Measurements from ENCODE around the gene PTPRB. TPM values are rescaled to one million over a fixed set of nuclear protein-coding genes. Genes with fewer than 3 reads are reported as not detected.
"Not testable (repeated sequence)": the region's sequence is repeated elsewhere in the genome, so short reads cannot be mapped to it uniquely, and the experiment has no call there.

The PTPRB gene
- total RNA-seq, 1 donor from 2014 or later = 169 TPM

DNA sequence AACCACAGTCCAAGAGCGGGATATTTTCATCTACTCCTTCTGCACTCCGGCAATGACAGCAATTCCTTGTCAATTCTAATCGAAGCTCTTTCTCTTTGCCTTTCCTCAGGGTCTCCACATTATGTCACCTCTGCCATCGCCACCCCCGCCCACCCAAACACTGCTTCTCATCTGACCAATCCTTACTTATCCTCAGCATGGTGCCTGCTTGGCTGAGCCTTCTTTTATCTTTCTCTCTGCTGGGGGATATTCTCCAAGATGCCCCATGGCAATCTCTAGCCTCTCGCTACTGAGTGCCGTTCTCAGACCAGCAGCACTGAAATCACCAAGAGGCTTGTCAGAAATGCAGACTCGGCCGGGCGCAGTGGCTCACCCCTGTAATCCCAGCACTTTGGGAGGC lies 100.6 kb downstream of the PTPRB start:
- DNase-seq = no peak

DNA sequence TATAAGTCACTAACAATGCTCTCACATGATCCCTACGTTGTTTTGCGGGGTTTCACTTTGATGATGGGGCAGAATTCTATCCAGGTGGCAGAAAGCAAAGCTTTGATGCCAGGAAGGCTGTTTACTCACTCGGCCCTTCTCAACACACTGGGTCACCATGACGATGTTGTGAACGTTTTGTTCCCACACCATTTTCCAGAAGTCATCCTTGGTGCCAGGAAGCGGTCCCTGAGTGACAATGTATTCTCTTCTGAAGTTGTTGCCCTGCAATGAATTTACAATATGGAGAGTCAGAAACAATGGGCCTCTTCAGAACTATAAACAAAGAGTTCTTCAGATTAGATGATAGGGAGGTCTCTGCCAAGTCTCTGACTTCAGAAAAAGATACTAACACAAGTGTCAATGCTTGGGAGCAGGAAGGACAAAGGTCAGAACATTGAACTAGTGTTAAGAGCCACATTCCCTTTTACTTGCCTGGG lies 101.3 kb downstream of the PTPRB start:
- DNase-seq = peak; percentile 87

DNA sequence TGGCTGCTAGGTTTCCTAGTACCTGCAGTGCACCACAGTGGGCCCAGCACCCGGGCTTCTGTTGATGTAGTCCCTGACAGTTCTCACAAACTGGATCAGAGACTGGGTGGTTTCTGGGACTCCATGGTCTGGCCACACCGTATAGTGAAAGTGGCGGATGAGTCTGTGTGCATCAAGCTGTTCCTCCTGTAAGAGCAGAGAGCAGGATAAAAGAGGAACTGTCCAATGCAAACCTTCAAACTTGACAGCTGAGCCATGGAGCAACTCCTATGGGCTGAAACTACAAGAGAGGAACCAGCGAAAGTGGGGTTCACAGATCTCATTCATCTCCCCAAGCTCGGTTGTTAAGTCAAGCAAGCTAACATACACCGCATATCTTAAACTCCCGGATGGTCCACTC lies 102.8 kb downstream of the PTPRB start:
- DNase-seq = no peak

DNA sequence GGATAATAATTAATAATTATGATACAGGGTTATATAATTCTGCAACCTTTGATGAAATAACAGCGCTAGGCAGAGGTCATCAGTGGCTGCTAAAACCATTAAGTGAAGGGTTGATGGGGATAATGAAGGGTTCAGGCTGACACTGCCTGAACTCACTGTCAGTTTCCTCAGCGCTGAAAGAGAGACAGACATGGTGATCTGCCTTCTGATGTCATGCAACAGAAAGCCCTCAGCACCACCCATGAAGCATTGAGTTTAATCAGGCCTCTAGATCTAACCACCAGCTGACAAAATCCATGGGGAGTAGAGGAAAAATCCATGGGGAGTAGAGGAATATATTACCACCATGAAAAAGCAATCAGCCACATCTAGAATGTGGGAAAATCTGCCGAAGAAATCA lies 107.6 kb downstream of the PTPRB start:
- DNase-seq = no peak

DNA sequence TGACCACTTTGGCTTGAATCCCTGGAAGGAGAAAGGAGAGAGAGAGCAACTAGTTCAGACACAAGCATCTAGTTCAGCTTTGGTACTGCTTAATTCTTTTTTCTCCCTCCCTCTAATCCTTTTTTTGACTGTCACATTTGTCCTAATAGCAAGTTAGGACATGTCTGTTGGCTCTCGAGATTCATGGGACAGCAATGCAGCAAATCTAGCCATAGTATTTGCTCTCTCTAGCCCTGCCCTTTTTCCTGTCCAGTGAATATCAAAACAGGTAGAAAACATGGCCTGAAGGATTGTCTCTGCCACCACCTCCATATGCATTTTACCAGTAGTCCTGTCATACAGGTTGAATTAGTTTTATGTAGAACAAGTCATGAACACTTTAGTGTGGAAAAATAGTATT lies 116.4 kb downstream of the PTPRB start:
- DNase-seq = no peak

DNA sequence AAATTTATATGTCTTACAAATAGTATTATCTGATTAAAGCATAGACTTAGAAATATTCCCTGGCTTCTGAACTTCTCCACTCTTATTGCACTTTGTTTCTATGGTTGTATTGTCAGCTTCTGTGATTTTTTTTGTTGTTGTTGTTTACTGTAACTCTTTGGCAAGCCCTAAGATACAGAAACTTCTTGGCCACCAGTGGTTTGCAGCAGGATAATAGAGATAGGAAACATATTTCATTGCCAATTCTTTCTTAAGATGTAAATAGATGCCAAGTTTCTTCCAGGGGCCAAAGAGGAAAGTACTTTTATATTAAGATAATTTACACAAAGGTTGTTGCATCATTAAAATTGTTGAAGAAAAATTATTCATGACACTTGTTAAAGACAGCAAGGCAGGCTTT lies 123.8 kb downstream of the PTPRB start:
- no peak for DNase-seq

DNA sequence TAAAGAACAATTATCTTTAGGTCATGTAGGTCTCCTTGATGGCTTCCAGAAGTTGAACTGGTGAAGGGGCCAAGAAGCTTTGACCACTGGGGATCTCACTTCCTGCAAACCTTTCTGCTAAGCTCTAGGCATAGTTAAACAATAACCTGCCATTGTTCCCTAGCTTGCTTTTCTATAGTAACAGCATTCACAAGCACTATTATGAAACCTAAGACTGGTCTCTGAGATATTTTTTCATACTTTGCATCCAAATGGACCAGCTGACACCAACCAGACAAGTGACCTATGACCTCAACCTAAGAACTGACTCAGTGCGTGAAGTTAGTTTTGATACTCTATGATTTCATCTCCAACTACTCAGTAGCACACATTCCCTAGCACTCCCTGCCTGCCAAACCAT lies 129.1 kb downstream of the PTPRB start:
- peak; percentile 32 for DNase-seq

DNA sequence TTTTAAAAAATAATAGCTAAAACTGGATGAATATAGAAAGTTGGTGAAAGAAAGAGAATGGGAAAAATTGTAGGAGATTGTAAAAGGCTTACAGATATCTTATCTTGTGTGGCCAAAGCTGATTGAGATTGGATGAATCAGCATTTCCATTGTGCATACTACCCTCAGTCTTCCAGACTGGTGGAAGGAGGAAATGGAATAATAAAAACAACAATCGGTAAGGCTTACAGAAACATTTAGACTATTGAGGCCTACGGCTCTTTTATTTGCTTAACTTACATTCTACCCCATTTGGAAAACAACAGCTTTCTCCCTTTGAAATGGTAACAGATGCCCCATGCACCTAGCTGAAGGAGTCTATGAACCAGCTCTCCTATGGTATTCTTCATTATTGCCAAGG lies 129.8 kb downstream of the PTPRB start:
- DNase-seq = peak; percentile 83

DNA sequence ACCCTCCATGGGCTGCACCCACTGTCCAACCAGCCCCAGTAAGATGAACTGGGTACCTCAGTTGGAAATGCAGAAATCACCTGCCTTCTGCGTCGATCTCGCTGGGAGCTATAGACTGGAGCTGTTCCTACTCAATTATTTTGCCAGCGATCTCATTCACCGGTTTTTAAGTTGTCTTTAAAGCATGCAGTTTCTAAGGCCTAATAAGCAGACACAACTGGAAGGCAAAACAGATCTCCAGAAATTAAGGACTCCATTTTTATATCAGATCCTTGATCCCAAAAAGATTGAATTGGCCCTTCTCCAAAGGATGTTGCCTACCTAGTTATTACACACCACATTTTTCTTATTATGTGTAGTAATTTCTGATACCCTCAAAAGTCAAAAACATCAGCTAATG lies 139.7 kb downstream of the PTPRB start:
- no peak for DNase-seq

DNA sequence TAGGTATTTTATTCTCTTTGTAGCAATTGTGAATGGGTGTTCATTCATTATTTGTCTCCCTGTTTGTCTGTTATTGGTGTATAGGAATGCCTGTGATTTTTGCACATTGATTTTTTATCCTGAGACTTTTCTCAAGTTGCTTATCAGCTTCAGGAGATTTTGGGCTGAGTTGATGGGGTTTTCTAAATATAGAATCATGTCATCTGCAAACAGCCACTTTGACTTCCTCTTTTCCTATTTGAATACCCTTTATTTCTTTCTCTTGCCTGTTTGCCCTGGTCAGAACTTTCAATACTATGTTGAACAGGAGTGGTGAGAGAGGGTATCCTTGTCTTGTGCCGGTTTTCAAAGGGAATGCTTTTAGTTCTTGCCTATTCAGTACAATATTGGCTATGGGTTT lies 144.3 kb downstream of the PTPRB start:
- not testable (repeated sequence) for DNase-seq

DNA sequence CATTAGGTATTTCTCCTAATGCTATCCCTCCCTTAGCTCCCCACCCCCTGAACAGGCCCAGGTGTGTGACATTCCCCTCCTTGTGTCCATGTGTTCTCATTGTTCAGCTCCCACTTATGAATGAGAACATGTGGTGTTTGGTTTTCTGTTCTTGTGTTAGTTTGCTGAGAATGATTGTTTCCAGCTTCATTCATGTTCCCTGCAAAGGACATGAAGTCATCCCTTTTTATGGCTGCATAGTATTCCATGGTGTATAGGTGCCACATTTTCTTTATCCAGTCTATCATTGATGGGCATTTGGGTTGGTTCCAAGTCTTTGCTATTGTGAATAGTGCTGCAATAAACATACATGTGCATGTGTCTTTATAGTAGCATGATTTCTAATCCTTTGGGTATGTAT lies 146.3 kb downstream of the PTPRB start:
- not testable (repeated sequence) for DNase-seq

DNA sequence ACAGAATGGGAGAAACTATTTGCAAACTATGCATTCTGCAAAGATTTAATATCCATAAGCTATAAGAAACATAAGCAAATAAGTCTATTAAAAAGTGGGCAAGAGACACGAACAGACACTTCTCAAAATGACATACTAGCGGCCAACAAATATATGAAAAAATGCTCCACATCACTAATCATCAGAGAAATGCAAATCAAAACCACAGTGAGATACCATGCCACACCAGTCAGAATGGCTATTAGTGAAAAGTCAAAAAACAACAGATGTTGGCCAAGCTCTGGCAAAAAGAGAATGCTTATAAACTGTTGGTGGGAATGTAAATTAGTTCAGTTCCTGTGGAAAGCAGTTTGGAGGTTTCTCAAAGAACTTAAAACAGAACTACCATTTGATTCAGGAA lies 149.8 kb downstream of the PTPRB start:
- no peak for DNase-seq

DNA sequence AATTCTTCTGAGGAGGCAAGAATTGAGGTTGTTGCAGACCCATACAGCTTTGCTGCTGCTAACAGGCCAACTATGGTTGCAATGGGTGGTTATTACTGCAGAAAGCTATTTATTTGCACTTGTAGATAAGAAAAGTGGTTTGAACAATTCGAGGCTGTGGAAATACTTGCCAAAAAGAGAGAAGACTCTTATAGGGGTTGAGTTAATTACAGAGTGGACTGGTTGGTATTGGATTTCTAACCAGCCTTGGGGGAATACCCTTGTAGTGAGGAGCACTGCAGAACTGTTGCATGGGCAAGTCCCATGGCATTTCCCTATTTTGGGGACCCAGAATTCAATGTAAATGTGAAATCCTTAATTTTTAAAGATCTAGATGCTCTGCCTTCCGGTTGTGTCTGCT lies 150.6 kb downstream of the PTPRB start:
- no peak for DNase-seq

DNA sequence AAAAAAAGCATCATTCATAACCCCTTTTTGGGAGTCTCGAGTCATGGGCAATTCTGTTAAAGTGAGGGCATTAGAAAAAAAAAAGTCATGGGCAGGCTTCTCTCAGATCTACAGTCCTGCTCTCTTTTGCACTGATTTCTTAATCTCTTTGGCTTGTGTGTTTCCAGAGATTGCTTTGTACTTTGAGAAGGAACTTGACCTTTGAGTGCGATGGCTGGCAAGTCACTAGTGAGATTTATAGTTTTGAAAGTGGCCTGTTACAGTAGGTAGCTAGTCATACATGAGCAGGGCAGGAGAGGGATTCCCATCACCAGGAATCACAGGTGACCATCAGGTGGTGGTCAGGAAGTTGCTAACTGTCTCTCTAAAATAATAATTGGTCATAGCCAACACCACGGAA lies 151.5 kb downstream of the PTPRB start:
- no peak for DNase-seq

DNA sequence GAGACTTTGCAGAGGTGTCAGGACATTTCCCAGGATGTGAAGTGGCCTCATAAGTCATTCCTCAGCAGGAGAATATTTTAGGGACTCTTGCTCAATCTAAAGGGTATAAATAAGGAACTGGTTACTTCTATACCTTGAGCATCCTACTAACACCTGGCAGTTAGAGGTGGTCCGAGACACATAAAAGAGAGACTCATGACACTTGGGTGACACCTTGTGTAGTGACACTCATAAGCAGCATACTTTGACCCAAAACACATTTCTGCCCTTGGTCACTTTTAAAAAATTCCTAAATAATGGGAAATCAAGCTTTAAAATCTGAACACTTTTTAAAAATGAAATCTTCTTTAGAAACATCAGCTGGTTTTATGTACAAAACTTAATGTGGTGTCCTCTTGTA lies 152.8 kb downstream of the PTPRB start:
- no peak for DNase-seq

DNA sequence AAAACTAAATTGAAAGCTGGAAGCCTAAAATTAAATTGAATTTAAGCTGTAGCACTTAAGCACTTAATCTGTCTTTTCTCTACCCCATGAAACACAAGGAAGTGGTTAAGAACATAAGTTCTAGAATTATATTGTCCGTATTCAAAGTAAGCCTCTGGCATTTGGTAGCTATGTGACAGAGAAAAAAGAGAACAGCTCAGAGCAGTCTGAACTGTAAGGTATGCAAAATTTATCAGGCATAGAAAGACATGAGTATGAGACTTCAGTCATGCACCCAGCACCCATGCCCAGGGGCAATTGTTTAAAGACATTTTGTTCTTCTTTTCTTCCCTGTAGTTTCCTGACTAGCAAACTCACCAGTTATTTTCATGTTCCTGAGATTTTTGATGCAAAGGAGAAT lies 154.5 kb downstream of the PTPRB start:
- DNase-seq = no peak

DNA sequence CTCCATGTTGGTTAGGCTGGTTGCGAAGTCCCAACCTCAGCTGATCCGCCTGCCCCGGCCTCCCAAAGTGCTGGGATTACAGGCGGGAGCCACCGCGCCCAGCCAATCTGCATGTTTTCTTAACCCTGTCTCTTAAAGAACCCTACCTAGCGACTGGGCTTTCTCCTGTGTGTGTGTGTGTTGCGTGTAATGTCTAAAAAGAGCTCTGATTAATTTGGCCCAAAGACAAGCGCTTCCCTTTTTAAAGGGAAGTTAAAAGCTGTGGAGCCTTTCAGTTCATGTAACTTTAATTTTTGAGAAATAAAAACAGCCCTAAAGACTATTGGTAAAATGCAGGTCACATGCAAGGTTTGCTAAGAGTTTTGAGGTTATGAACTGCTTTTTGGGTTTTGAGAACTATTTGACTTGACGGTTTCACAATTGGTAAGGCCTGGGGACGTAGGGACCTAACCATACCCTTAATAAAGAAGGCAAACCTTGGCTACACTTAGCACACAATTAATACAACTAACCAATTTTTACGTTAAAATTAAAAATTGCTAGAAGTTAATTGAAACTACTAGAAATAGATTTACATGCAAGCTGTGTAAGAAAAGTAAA lies 167.9 kb downstream of the PTPRB start:
- no peak for DNase-seq

DNA sequence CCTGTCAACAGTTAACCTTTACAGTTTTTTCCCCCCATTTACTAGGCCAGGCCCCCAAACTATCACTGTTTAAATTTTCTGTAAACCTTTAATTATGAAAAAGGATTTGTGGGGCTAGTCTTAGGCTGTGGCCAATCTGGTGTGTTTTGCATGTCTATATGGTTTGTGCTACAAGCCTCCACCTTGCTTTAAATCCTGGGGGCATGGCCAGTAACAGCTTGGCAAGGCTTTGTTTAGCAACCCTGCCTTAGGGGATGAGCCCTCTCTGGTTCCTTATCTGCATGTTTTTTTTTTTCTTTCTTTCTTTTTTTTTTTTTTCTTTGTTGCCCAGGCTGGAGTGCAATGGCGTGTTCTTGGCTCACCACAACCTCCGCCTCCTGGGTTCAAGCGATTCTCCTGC lies 168.5 kb downstream of the PTPRB start:
- DNase-seq = no peak

DNA sequence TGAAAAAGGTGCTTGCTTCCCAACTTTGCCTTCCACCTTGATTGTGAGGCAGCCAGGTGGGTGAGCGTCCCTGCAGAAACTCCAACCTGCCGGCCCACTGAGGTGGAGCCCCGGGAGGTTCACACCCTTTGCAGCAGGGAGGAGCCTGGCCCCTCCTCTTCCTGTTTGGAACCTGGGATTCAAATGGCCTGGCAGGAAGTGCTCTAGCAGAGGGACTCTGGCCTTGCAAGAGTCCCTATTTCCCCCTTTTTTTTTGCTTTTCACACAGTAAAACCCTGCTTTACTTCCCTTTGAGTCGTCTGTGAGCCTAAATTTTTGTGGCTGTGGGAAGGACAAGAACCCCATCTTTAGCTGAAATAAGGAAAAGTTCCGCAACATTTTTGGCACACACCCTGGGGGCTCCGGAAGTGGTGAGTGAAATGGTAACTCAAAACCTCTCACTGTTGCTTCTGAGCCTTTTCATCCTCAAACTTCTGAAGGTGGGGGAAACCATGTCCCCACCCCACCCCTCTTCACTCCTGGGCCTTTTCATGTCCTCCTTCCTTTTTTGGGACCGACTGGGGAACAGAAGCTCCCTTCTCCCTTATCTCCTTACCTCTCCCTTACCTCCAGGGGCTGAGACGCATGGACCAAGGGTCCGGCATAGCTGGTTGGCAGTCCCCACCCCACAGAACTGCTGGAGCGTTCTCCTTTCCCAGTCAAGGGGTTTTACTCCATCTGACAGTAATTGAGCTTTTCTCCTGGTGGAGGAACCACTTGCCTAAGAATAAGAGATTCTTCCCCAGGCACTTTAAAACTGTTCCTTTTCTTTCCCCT lies 169.1 kb downstream of the PTPRB start:
- DNase-seq = no peak

DNA sequence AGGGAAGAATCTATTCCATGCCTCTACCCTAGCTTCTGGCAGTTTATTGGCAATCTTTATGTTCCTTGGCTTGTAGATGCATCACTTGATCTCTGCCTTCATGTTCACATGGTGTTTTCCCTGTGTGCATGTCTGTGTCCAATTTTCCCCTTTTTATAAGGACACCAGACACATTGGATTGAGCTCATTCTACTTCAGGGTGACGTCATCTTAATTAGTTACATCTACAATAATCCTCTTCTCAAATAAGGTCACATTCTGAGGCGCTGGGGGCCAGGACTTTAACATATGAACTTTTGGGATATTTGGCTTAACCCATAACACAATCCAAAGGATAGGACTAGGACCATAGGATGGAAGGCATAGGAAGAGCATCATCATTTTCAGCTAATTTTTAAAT lies 169.8 kb downstream of the PTPRB start:
- DNase-seq = no peak

DNA sequence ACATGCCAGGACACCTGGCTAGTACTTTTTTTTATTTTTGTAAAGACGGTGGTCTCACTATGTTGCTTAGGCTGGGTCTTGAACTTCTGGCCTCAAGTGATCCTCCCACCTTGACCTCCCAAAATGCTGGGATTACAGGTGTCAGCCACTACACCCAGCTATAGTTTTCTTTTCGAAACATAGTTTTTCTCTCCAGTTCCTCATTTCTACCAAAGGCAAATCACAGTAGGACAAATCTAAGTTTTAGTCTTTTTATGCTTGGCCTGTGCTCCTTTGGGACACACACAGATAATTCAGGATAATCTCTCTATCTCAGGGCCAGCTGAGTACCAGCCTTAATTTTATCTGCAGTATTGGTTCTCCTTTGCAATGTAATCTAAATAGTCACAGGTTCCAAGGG lies 170.5 kb downstream of the PTPRB start:
- DNase-seq = no peak
